ENCODE results near the gene FAM83D.

DNA sequence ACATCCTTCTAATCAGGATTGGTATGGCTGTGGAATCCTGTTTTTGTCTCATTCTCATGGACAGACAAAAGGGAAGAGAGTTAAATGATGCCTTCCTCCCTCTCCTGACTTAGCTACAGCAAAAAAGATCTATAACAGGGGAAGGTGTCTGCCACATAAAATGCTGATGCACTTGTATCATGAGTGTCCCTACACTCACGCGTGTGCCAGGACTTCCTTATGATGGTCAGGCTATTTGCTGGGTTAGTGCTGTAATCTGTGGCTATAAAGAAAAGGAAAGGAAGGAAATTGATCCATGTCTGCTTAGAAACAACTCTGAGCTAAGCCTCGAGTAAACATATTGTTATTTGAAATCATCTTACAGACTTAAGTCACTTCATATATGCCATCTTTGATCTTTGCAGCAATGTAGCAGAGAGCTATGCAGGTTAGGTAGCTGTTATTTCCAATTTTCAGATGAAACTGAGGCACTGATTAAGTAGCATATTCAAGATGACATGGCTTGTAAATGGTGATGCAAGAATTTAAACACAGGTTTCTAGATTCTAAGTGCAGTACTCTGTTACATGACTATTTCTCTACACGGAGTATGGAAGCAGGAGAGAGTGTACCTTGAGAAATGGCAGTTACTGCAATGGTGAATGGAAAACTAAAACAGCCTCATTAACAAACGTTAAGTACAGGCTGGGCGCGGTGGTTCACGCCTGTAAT lies 27.6 kb downstream of the FAM83D start:
- TF ChIP-seq, protein P1, sequence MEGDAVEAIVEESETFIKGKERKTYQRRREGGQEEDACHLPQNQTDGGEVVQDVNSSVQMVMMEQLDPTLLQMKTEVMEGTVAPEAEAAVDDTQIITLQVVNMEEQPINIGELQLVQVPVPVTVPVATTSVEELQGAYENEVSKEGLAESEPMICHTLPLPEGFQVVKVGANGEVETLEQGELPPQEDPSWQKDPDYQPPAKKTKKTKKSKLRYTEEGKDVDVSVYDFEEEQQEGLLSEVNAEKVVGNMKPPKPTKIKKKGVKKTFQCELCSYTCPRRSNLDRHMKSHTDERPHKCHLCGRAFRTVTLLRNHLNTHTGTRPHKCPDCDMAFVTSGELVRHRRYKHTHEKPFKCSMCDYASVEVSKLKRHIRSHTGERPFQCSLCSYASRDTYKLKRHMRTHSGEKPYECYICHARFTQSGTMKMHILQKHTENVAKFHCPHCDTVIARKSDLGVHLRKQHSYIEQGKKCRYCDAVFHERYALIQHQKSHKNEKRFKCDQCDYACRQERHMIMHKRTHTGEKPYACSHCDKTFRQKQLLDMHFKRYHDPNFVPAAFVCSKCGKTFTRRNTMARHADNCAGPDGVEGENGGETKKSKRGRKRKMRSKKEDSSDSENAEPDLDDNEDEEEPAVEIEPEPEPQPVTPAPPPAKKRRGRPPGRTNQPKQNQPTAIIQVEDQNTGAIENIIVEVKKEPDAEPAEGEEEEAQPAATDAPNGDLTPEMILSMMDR (conservative IDR thresholded peaks at IDR 0.05 in 1 of 2, IDR thresholded peaks at IDR 0.05 in 1 of 2; ENCODE audit: extremely low read depth in 1 of 2, insufficient read depth in 1 of 2, low read depth in 1 of 2, low read length in 2 of 2), result no peak
- no peak for TF ChIP-seq EZH2 (IDR thresholded peaks at IDR 0.05; ENCODE audit: borderline replicate concordance, low read length)

Data from mammary epithelial cell (primary cell).